ENCODE measurements around the gene FAM3A.

Gene FAM3A

DNA sequence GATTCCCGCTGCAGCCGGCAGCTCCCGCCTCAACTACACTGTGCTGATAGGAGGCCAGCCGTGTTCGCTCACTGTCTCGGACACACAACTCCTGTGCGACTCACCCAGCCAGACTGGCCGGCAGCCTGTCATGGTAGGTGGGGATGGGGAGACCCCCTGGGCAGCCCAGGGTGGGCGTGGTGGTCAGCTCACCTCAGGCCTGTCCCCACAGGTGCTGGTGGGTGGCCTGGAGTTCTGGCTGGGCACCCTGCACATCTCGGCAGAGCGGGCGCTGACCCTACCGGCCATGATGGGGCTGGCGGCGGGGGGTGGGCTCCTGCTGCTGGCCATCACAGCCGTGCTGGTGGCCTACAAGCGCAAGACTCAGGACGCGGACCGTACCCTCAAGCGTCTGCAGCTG, 48.5 kb downstream of the FAM3A start:
- no peak overlapping the region for H3K27ac ChIP-seq
- TF ChIP-seq, protein P1, sequence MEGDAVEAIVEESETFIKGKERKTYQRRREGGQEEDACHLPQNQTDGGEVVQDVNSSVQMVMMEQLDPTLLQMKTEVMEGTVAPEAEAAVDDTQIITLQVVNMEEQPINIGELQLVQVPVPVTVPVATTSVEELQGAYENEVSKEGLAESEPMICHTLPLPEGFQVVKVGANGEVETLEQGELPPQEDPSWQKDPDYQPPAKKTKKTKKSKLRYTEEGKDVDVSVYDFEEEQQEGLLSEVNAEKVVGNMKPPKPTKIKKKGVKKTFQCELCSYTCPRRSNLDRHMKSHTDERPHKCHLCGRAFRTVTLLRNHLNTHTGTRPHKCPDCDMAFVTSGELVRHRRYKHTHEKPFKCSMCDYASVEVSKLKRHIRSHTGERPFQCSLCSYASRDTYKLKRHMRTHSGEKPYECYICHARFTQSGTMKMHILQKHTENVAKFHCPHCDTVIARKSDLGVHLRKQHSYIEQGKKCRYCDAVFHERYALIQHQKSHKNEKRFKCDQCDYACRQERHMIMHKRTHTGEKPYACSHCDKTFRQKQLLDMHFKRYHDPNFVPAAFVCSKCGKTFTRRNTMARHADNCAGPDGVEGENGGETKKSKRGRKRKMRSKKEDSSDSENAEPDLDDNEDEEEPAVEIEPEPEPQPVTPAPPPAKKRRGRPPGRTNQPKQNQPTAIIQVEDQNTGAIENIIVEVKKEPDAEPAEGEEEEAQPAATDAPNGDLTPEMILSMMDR (conservative IDR thresholded peaks at IDR 0.05; ENCODE audit: low read depth) = no peak
- CTCF ChIA-PET = no interaction called here
- no peak for DNase-seq (ENCODE audit: low spot score)
- POLR2A ChIA-PET (ENCODE audit: low non-redundant PET) = no interaction called here

DNA sequence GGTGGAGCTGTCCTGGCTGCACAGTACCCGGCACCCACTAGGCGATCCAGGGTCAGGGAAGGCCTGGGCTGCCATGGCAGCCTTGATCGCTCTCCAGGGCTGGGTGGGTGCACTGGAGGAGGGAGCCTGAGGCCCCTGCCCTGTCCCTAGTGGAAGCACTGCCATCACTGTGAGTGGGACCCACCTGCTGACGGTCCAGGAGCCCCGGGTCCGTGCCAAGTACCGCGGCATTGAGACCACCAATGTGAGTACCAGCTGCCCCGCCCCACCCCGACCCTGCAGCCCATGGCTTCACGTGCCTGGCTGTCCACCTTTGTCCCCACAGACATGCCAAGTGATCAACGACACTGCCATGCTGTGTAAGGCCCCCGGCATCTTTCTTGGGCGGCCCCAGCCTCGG, 49.1 kb downstream of the FAM3A start:
- POLR2A ChIA-PET (ENCODE audit: low non-redundant PET) = no interaction called here
- TF ChIP-seq, protein P1 (conservative IDR thresholded peaks at IDR 0.05; ENCODE audit: low read depth) = no peak
- CTCF ChIA-PET = no interaction called here

DNA sequence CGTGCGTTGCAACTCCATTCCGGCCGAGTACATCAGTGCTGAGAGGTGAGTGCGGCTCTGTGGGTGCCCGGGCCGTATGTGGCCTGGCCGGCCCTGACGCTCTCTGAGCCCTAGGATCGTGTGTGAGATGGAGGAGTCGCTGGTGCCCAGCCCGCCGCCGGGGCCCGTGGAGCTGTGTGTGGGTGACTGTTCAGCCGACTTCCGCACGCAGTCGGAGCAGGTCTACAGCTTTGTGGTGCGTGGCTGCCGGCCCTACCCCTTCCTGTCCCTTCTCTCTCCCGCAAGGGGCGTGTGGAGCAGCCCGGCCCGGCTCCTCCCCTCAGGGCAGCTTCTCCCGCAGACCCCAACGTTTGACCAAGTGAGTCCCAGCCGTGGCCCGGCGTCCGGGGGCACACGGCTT, 50.0 kb downstream of the FAM3A start:
- CTCF ChIA-PET = no interaction called here
- no peak for DNase-seq (ENCODE audit: low spot score)
- TF ChIP-seq, protein P1 (conservative IDR thresholded peaks at IDR 0.05; ENCODE audit: low read depth) = no peak
- POLR2A ChIA-PET (ENCODE audit: low non-redundant PET) = interaction anchor here (0.6 kb wide), 1 partner anchor 34 kb away, joined by 7 read pairs; no protein-coding TSS in a partner anchor
- H3K27ac ChIP-seq = no peak overlapping the region

More for the DNA sequence above, 49.1 kb downstream of the FAM3A start:
- DNase-seq (ENCODE audit: low spot score) = no peak
- H3K27ac ChIP-seq = no peak overlapping the region

DNA sequence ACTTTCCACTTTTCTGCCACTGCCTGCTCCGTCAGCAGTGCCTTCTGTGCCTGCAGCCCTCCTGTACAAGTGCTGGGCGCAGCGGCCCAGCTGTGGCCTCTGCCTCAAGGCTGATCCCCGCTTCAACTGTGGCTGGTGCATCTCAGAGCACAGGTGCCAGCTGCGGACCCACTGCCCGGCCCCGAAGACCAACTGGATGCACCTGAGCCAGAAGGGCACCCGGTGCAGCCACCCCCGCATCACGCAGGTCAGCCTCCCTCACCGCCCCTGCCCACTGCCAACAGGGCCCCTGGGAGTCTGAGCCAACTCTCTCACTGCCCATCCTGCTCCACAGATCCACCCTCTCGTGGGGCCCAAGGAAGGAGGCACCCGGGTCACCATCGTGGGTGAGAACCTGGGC, 50.4 kb downstream of the FAM3A start:
- TF ChIP-seq, protein P1 (conservative IDR thresholded peaks at IDR 0.05; ENCODE audit: low read depth) = no peak
- ChIA-PET CTCF (no interaction called here), POLR2A (ENCODE audit: low non-redundant PET) (interaction anchor here (0.6 kb wide), 1 partner anchor 34 kb away, joined by 7 read pairs; no protein-coding TSS in a partner anchor)
- no peak overlapping the region for H3K27ac ChIP-seq
- DNase-seq (ENCODE audit: low spot score) = no peak

DNA sequence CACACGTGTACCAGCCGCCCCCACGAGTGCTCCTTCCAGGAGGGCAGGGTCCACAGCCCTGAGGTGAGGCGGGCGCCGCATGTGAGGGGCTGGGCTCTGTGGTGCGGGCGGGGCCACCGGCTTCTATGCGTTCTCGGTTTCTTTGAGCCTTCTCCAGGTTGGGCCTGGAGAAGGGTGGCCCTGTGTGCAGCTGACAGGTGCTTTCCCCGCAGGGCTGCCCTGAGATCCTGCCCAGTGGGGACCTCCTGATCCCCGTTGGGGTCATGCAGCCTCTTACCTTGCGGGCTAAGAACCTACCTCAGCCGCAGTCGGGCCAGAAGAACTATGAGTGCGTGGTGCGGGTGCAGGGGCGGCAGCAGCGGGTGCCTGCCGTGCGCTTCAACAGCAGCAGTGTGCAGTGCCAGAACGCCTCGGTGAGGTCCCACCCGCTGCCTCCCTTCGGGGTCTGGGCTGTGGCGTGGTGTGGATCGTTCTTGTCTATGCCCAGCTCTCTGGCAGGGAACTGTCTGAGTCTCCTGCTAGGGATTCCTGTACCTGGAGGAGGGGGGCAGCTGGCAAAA, 51.1 kb downstream of the FAM3A start:
- ChIA-PET POLR2A (ENCODE audit: low non-redundant PET) (no interaction called here), CTCF (no interaction called here)
- H3K27ac ChIP-seq = no peak overlapping the region
- DNase-seq (ENCODE audit: low spot score) = no peak
- TF ChIP-seq, protein P1 (conservative IDR thresholded peaks at IDR 0.05; ENCODE audit: low read depth) = no peak

DNA sequence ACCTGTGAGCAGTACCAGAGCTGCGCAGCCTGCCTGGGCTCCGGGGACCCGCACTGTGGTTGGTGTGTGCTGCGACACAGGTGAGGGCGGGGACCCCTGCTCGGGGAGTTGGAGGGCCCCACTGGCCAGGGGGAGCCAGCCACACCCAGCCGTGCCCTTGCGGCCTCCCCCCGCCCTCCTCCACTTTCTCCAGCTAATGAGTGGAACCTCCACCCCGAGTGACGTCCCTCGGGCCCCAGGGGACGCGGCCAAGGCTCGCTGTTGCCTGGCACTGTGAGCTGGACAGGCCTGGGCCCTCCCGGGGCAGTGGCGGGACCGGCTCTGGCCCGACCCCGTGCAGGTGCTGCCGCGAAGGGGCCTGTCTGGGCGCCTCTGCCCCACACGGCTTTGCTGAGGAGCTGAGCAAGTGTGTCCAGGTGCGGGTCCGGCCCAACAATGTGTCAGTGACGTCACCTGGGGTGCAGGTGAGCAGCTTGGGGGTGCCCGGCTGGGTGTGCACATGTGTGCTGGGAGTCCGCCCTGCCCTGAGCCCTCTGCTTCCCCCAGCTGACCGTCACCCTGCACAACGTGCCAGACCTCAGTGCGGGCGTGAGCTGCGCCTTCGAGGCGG, 52.3 kb downstream of the FAM3A start:
- DNase-seq (ENCODE audit: low spot score) = no peak
- TF ChIP-seq, protein P1 (conservative IDR thresholded peaks at IDR 0.05; ENCODE audit: low read depth) = no peak
- no peak overlapping the region for H3K27ac ChIP-seq
- CTCF ChIA-PET = interaction anchor here (0.8 kb wide), 1 partner anchor 71 kb away, joined by 3 read pairs; no protein-coding TSS in a partner anchor
- POLR2A ChIA-PET (ENCODE audit: low non-redundant PET) = no interaction called here
